HG02885 (cell line): Measurements from ENCODE around the gene ANO7.
A peak's percentile ranks its signal among the peaks of the same experiment; 100 is the strongest.

ENCODE experiments used
- ATAC-seq: cut with Tn5 transposase; IDR thresholded peaks from one replicate; pipeline ENCODE4 v1.9.1; 2021; ENCODE audit warnings: mild to moderate bottlenecking; ENCODE audit not compliant: unreplicated experiment, poor library complexity

ANO7 gene, protein sequence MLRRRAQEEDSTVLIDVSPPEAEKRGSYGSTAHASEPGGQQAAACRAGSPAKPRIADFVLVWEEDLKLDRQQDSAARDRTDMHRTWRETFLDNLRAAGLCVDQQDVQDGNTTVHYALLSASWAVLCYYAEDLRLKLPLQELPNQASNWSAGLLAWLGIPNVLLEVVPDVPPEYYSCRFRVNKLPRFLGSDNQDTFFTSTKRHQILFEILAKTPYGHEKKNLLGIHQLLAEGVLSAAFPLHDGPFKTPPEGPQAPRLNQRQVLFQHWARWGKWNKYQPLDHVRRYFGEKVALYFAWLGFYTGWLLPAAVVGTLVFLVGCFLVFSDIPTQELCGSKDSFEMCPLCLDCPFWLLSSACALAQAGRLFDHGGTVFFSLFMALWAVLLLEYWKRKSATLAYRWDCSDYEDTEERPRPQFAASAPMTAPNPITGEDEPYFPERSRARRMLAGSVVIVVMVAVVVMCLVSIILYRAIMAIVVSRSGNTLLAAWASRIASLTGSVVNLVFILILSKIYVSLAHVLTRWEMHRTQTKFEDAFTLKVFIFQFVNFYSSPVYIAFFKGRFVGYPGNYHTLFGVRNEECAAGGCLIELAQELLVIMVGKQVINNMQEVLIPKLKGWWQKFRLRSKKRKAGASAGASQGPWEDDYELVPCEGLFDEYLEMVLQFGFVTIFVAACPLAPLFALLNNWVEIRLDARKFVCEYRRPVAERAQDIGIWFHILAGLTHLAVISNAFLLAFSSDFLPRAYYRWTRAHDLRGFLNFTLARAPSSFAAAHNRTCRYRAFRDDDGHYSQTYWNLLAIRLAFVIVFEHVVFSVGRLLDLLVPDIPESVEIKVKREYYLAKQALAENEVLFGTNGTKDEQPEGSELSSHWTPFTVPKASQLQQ

DNA sequence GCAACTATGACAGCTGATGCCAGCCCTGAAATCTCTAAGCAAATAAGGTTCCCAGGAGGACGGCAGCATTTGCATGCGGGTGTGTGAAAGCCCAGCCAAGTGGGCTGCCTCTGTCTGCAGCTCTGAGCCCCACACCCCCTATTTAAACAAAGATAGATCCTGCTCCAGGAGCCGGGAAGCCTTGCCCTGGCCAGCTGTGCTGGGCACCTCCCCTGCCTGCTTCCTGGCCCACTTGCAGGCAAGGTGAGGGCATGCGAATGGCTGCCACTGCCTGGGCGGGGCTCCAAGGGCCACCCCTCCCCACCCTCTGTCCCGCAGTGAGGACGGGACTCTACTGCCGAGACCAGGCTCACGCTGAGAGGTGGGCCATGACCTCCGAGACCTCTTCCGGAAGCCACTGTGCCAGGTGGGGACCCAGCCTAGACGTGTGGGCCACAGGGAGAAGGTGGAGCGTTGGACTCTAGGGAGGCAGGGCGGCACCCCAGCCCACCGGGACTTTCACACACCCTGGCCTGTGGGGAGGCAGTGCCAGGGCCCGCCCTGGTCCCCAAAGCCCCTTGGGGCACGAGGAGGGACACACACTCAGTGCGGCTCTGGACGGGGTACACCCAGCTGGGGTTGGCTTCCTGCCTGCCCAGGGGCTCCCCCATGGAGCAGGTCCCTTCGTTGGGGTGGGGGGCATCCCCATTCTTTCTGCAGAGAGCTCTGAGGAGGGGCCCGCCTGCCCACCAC, at the start of gene ANO7:
Gene ANO7, plus strand, starts transcription at position 317 of the 732 bp plus-strand sequence. CDS start 1,387 bp downstream, outside the sequence.
- ATAC-seq: no peak

DNA sequence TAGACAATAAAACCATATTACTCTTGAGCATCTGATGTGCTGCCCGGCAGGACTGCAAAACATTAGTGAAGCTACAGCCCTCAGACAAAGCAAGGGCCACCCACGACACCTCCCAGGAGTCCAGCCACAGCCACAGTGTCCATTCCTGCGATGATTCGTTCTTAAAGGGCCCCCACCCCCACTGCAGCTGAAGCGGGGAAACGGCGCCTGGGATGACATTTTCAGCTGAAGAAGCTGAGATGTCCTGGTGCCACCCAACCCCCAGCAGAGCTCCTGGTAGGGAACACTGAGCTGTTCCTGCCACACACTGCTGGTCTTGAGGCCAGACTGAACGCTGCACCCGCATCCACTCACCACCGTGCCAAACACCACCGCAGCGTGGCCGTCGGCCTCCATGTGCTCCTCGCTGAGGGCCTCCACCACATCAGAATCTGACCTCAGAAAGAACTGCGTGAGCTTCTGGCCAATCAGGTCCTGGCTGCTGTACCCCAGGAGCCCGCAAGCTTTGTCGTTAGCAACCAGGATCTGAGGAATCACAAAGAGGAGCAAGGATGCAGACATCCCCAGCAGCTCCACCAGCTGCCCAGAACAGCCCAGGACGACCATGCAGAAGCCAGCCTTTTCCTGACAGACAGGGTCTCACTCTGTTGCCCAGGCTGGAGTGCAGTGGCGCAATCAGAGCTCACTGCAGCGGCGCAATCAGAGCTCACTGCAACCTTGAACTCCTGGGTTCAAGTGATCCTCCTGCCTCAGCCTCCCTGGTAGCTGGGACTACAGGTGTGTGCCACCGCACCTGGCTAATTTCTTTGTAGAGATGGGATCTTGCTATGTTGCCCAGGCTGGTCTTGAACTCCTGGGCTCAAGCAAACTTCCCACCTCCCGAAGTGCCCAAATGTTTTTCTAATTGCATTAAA, 48.7 kb upstream of the ANO7 start:
- no peak for ATAC-seq

DNA sequence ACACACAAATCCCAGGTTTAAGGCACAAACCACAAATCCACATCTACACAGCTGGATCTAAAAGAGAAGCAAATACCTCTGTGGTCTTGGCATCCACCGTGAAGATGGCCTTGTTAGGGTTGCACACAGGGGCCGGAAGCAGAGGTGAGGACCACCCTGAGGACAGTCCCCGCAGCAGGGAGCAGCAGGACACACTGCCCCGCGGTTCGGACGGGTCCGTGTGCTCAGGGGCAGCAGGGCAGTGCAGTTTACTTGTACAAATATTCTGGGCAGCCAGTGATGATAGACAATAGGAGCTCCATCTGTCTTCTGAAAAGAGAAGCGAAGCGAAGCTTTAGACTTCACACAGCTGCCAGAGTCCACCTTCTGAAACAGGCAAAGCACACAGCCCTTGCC, 48.0 kb upstream of the ANO7 start:
- no peak for ATAC-seq

DNA sequence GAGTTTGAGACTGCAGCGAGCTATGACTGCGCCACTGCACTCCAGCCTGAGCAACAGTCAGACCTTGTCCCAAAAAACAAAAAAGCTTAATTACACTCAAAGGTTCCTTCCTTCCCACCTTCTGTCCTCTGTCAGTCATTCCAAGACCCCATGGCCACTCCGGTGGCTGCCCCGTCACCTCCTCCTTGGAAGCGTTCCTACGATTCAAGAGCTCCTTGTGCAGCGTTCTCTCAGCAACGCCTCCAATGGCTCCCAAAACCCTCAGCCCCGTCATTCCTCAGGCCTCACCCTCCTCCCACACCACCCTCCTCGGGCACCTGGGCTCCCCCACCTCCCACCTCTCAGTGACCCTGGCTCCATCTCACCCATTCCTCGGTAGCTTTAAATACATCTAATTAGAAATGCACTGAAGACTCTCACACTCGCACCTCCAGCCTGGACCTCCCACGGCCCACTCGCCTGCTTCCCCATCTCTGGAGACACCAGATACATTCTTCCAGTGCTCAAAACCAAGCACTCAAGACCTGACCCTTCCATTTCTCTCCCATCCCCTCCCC, 47.2 kb upstream of the ANO7 start:
- no peak for ATAC-seq

DNA sequence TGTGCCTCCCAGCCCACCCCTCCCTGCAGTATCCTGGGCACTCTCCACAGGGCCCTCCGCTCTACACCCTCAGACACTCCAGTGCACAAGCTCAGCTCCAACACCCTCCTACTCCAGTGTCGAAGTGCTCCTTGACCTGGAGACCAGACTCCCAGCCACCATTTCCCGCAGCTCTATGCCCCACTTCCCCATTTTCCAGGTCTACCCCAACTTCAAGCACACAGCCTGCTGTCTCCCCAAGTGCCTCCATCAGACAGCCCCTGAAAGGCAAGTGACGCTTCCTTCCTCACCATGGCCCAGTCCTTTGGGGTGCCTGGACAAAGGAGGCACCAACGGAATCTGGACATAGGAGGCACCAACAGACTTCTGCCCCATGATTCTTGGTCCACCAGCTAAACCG, 46.4 kb upstream of the ANO7 start:
- ATAC-seq: no peak

DNA sequence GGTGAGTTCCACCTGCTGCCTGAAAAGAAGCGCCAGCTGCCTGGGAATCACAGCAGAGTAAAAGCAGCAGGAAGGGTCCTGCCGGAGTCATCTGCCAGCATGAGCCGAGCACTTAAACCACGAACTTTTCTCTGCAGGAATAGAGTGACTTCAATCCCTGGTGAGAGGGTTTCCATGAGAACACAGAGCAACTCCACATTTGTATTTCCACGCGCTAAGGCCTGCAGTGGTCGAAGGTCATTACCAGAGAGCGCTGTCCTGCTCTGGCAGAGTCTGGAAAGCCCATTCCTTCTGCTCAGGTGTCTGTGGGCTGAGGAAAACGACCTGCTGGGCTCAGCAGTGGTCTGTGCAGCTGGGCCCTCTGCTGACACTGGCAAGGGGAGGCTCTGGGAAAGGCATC, 45.9 kb upstream of the ANO7 start:
- no peak for ATAC-seq

DNA sequence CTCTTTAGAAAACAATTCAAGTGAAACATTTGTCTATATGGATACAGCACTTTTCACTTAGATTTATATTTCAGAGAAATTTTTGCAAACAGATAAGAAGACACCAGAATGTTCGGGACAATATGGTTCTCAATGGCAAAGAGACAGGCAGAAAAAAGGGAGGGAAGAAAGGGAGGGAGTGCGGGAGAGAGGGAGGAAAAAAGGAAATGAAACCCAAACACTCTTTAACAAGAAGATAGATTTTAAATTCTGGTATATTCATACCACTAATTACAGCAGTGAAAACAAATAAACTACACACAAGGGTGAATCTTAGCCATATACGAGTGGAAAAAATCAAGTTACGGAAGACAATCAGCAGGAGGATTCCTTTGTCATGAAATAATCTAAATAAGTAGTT, 42.2 kb upstream of the ANO7 start:
- ATAC-seq: no peak

DNA sequence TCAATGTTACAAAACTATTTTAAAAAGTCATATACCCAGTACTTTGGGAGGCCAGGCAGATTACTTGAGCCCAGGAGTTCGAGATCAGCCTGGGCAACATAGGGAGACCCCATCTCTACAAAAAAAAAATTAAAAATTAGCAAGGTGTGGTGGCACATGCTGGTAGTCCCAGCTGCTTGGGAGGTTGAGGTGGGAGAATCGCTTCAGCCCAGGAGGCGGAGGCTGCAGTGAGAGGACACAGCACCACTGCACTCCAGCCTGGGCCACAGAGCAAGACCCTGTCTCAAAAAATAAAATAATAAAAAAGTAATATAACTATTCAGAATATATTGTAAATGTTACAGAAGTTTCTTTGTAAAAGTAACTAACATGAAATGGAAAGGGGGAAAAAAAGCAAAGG, 41.1 kb upstream of the ANO7 start:
- ATAC-seq: no peak

DNA sequence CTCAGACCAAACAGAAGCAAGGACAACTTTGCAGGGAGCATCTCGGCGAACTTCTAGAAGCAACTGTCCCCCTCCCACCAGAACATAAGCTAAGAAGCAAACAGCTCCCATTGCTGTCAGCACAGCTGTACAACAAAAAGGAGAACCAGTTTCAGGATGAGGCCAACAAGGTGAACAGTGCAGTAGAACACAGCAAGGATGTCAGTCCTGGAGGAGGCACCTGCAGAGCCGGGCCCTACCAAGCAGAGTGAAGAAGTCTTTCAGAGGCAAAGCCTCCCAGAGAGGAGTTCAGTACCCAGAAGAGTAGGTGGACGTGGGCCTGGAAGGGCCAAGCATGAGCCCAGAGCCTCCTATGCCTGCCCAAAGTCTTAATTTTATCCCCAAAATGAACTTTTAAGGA, 40.2 kb upstream of the ANO7 start:
- no peak for ATAC-seq

DNA sequence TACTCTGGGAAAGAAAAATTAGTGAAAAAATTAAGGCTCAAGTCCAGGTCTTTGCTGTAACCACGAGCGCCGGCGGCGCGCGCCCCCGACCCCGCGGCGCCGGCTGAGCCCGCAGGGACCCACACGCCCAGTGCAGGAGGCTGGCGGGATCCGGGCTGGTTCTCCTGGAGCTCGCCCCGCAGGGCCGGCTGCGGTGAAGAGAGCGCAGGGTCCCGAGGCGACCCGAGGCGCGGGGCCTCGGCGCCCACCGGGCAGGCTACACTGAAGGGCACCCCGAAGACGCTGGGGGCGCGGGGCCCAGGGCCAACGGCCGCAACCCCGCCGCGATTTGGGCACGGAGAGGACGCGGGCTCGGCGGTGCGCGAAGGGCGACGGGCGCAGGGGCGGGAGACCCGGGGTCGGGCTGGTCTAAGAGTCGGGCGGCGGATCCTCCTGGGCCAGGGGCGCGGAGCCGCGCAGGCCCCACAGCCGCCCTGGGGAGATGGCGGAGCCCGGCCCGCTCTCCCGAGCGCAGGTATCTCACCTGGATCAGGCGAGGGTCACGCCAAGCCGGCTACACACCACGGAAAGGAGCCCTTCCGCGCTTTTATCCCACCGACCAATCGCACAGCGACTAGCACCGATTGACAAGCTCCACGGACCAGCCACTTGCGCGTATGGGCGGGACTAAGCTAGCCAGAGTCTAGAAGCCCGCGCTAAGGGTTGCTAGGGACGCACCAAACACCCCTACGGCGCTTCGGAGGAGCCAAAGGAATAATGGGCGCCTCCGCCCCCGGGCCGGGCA, 39.4 kb upstream of the ANO7 start, which contains the start of gene PASK:
Gene PASK, minus strand, starts transcription at position 582 of the 784 bp plus-strand sequence. CDS start 6,440 bp downstream, outside the sequence.
- ATAC-seq: peak; percentile 74

DNA sequence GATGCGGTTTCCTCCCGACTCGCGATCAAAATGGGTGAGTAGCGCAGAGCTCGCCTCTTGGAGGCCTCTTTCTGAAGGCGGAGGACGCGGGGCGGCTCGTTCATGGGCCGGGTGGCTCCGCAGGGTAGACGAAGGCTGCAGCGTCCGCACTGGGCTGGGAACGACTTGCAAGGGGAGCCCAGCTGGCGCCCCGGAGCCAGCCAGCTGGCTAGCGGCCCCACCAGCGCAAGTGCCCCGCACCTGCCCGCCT, 38.9 kb upstream of the ANO7 start:
- ATAC-seq: peak; percentile 9

DNA sequence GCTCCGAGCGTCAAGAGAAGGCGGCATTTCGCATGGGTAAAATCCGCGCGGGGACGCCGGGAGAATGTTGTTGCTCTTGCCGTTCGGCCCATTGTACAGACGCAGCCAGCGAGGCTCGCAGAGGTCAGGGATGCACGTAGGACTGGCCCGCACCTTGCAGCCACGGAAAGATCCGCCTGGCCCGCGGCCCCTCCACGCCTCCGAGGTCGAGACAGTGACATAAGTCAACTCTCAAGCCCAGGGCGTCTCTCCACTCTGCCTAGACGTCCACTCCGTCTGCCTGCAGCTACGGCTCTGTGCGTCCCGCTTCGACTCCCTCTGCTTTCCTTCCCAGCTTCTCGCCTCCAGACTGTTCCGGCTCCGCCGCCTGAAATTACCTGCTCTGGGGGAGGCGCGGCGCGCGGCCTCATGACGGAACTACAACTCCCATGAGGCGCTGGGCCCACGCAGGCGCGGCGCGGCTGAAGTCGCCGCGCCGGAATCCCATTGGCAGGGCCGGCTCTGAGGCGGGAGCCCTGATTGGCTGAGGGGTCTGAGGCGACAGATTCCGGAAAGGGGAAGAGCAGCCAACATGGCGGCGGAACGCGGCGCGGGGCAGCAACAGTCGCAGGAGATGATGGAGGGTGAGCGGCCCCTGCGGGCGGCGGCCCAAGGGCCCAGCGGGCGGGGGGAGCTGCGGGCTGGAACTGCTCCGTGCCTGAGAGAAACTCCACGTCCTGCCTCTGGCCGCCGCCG, 38.4 kb upstream of the ANO7 start, which contains the start of gene PPP1R7:
Gene PPP1R7, plus strand, starts transcription at position 543 of the 735 bp plus-strand sequence. Its CDS starts 29 bp downstream, at position 572.
- peak; percentile 79 for ATAC-seq

DNA sequence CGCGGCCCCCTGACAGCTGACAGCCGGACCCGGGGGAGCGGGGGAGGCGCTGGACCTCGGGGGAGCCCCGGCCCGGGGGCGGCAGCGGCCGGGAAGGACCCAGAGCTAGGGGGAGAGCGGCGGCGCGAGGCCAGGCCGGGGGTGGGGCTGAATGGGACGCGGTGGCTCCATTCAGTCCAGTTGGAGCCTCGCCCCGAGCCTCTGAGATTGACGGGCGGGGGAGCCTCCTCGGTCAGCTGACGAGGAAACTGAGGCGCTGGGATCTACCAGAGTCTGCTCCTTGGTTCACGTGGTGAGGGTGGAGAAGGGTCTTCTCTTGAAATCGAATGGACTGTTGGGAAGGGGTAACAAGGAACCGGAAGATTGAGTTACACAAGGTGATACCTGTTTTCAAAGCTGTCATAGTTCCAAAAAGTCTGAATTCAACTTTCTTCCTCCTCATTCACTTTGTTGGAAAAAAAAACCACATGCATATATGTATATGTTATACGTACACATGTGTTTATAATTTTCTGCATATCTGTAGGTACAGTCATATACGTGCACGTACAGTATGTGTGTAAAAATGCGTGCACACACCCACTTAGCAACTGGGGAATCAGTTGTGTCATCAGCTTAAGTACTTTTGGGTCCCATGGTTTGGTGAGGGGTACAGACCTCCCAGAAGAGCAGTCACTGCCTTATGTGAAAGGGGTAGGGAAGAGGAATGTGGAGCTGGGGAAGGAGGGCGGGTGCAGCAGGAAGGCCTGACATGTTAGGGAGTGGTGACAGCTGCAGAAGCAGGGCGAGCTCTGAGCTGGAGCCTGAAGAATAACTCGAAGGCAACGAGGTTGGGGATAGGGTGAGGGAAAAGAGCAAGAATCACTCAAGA, 37.6 kb upstream of the ANO7 start:
- ATAC-seq: no peak

DNA sequence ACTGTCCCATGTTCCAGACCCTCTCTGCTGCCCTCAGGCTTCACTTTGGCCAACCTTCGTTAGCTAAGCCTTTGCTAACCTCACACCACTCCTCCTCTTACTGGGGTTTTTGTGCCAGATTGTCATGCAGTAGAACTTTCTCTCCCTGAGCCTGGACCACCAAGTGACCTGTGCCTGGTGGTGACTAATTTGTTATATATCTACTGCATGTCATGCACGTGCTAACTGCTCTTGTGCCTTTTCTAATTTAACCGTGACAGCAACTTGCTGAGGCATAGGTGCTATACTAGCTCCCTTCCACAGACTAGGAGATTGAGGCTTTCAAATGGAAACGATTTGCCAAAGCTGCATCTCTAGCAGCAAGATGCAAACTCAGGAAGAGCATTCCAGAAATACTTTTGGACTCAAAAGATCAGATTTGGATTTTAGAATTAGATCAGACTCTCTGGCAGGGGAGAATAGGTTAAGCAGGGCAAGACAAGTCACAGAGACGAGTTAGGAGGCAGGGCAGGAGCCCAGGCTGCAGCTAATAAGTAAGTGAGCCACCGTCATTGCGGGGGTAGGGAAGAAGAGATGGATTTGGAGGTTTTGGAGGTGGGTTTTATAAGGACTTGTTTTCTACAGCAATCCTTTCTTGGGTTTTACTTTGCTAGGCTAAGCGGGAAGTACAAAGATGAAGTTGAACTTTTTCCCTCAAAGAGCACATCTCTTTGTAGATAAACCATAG, 36.4 kb upstream of the ANO7 start:
- no peak for ATAC-seq

DNA sequence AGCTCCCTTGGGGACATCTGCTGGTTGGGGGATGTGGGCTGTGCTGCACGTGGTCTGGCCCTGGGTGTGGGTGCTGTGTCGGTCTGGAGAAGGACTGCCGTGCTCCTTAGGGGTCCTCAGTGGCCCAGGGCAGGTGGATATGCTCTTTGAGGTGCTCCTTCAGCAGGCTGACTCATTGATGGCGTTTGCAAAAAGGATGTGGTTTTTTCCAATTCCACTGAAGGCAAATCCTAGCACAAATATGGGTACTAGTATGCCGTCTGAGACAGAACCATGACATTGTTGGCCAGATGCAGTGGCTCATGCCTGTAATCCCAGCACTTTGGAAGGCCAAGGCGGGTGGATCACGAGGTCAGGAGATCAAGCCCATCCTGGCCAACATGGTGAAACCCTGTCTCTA, 34.9 kb upstream of the ANO7 start:
- ATAC-seq: no peak

DNA sequence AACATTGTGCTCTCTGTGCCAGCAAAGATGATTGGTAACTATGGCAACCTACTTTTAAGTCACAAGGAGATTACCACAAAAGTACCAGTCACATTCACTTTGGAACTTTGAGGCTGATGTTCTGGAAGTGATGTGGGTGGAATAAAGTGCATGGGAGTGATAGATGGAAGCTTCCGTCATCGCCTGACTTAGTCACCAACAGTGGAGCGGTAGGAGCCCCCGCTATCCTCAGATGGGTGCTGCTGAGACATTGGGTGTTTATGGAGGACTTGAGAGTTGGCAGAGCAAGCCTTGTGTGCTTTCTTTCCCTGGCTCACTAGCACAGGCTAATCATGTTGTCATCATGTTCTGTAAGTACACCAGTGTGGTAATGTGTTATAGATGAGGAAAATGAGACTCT, 33.6 kb upstream of the ANO7 start:
- ATAC-seq: no peak
